HG03521 (cell line): ENCODE data around the gene RBP7.
"Not testable (repeated sequence)": the region's sequence is repeated elsewhere in the genome, so short reads cannot be mapped to it uniquely, and the experiment has no call there.

Source experiments
- ATAC-seq: cut with Tn5 transposase; IDR thresholded peaks from one replicate; pipeline ENCODE4 v1.9.1; 2021; ENCODE audit warnings: mild to moderate bottlenecking, moderate library complexity; ENCODE audit not compliant: unreplicated experiment

Gene RBP7

DNA sequence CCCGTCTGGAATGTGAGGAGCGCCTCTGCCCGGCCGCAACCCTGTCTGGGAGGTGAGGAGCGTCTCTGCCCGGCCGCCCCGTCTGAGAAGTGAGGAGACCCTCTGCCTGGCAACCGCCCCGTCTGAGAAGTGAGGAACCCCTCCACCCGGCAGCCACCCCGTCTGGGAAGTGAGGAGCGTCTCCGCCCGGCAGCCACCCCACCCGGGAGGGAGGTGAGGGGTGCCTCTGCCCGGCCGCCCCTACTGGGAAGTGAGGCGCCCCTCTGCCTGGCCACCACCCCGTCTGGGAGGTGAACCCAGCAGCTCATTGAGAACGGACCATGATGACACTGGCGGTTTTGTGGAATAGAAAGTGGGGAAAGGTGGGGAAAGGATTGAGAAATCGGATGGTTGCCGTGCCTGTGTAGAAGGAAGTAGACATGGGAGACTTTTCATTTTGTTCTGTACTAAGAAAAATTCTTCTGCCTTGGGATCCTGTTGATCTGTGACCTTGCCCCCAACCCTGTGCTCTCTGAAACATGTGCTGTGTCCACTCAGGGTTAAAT is 32.0 kb downstream of the RBP7 start:
- not testable (repeated sequence) for ATAC-seq

DNA sequence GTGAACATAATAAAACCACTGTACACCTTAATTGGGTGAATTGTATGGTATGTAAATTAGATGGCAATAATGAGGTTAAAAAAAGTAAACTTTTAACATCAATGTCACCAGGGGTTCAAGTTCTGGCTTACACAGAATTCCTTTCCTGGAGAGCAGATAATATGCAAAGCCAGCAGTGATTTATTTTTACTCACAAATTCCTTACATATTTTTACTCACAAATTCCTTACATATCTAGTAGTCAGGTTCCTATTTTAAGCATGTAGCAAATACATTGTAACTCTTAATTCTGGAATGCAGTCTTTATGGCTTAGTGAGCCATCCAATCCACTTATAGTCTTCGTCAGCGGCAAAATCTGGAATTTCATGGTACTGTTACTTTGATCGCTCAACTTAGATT is 34.4 kb downstream of the RBP7 start:
- ATAC-seq: no peak

DNA sequence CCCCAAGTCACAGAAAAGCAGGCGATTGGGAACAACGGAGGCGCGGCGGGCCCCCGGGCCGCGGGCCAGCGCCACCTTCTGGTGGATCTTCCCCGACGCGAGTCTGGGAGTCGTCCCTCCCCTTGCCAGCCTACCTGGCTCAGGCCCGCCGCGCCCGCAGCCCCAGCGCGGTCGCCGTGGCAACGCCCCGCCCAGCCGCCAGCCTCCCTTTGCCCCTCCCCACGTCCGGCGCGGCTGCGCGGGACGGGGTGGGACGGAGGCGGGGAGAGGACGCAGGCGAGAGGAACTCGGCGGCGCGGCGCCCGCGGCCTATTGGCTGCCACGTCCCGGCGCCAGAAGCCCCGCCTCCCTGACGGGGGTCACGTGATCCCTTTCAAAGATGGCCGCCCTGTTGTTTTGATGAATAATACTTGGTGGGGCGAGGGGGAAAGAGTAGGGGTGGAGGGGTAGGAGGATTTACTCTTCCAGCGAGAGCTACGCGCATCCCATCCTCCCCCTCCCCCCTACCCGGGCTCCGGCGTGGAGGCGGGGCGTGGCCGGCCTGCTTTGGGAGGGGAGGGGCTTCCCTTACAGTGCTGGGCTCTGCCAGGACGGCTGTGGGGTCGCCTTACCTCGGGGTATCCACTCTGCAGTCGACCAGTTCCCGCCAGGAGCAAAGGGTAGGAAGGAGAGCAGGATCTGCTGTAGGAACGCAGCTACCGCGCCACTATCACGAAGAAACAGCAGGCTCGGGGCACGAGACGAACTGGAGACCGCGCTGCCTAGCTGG is 35.7 kb downstream of the RBP7 start, which contains the start of gene UBE4B:
Gene UBE4B (plus strand): TSS at position 369 of the 769 bp plus-strand sequence. CDS start 713 bp downstream, outside the sequence.
- peak; percentile 98 for ATAC-seq

DNA sequence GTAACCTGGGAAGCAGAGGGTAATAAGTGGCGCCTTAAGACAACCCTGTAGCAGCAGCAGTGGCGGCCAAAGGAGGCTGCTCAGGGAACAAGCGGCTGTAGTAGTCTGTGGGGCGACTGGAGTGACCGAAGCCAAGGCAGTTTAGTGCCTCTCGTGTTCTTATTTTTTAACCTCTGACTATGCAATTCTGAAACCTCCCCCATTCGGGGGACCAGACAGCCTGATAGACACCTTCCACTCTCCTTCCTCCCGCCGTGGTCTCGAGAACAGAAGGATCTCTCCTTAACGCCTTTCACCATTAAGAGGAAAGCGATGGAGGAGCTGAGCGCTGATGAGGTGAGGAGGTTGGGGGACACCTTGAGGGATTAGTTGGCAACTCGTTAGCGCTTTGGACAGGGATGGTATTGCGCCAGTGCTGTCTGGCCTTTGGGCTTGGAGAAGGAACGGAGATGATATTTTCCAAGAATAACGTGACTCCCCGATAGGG is 36.4 kb downstream of the RBP7 start:
- peak; percentile 5 for ATAC-seq

DNA sequence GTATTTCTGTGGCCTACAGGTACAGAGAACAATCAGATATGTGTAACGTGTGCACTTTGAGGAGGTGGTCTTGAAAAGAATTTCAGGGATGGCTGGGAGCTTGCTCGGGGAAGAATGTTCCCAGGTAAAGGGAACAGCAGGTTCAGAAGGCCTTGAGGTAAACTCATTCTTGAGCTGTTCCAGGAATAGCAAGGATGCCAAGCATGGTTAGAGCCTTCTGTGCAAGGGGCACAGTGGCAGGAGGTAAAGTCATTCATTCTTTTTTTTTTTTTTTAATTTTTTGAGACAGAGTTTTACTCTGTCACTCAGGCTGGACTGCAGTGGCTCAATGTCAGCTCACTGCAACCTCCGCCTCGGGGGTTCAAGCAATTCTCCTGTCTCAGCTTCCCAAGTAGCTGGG is 45.7 kb downstream of the RBP7 start:
- no peak for ATAC-seq

DNA sequence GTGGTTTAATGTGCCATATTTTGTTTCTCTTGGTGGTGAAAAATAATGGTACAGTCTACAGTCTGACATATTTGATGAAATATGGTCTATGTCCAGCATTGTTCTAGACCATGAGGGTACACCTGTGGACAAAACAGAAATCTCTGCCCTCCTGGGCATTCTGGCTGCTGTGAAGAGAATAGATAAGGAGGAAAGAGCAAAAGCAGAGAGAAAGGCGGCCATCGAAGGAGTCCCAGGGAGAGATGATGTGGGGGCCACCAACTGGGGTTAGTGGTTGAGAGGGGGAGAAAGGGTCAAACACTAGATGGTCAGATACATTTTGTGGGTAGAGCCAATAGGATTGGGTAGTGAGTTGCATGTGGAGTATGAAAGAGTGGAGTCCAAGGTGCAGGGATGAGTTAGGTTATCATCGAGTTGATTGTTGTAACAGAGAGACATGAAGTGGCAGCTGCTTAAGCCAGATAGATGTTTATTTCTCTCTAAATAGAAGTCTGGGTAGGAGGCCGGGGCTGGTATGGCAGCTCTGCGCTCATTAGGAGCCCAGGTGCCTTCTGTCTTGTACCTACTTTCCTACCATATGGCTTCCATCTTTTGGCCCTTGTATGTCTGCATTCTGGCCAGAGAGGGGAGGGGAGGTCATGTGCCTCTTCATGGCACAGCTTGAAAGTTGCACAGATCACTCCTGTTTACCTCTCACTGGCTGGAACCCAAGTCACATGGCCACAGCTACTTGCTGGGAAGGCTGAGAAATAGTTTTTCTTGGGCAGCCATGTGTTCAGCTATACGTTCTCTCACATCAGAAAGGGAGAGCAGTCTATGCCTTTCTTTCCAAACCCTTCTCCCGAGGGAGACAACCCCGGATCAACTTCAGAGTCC is 48.7 kb downstream of the RBP7 start:
- ATAC-seq: no peak

DNA sequence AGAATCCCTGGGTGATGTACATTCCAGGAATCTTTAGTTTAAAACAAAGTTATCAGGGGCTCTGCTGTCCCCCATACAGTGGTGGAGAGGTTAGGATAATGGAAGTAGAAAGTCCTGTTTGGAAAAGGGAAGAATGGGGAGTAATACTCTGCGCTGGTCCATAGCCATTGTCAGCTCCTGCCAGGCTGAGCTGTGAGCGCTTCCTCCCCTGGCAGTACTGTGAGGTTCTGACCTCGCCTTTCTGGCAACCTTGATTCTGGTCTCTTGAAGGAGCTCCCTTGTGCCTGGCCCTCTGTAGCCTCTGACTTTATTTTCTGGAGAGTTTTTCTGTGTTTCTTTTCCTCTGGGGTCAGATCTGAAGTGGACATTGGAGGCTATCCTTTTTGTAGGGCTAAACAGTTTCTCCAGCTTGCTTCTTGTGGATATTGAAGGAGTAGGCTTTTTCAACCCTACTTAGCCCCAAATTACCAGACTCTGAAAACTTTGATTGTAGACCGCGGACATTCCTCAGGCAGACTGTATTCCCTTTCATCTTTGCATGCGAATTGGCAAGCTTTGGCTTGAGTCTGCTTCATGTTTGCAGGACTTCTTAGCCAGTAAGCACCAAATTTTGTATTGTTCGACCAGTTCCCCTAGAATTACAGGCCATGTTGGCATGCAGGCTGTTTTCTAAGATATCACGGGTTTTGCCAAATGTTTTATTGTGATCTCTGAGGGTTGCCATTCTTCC is 49.5 kb downstream of the RBP7 start:
- no peak for ATAC-seq

DNA sequence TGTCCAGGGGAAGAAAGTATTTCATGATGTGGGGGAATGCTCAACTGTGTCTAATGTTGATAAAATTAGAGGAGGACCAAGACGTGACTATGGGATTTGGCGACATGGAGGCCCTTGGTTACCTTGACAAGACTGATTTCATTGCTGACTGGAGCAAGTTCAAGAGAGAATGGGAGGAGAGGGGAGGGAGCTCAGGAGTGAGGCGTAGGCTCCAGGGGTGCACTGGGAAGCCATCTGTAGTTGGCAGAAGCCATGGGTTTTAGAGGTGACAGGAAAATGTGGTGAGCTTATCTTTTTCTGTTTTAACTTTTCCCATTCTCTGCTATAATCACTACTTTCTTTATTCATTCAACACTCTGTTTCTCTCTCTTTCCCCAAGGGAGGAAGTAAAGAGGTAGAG is 51.6 kb downstream of the RBP7 start:
- no peak for ATAC-seq

DNA sequence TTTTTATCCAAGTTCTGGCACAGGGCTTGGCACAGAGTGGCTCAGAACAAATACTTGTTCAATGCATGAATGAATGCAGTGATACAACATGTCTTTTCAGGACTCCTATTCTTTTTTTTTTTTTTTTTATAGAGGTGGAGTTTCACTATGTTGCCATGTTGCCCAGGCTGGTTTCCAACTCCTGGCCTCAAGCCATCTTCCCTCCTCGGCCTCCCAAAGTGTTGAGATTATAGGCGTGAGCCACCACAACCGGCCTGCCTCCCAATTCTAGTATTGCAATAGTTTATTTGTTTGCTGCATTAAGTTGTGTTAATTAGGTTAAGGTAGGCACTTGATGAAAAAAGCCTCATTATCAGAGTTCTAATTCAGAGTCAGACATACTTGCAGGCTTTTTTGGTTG is 53.6 kb downstream of the RBP7 start:
- no peak for ATAC-seq

DNA sequence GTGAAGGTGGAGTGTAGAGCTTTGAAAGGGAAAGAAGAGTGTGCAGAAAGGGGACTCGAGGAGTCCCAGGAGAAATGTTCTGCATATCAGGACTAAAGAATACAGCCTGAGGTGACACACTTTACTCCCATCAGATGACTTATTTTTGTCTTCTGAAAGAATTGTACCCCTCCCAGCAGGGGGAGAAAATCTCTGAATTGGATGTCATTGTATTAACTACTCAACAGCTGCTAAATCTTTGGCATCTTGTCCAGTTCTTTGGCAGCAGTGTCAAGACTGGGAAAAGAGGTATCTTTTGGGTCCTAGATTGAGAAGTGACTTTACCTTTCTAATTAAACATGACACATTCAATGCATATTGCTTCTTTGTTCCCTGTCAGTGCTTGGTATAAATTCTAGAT is 54.6 kb downstream of the RBP7 start:
- ATAC-seq: no peak

DNA sequence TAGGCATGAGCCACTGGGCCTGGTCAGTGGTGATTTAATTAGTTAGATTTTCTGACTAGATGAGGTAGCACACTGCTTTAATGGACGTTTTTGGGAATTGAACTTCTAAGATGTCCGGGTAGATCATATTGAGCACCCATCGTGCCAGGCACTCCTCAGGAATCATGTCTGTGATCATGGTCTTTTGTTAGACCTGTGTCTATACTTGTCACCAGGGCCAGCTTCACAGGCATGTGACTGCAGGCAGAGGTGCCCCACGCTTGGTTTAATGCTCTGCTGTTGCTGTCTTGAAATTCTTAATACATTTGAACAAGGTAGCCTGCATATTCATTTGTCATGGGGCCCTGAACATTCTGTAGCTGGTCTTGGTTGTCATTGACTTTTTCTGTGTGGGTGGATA is 55.3 kb downstream of the RBP7 start:
- ATAC-seq: no peak

DNA sequence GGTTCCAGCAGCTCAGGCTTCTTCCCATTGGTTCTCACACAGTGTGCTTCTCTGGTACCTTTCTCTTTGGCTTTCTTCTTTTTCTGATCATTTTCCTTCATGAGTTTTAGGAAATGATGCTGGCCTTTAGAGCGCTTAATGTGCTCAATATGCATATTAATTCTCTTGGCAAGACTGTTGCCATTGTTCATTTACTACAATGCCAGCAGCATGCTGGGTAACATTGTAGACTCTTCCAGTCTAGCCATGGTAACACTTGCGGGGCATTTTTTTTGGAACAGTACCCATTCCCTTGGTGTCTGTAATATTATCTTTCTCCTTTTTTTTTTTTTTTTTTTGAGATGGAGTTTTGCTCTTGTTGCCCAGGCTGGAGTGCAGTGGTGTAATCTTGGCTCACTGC is 57.4 kb downstream of the RBP7 start:
- ATAC-seq: no peak

DNA sequence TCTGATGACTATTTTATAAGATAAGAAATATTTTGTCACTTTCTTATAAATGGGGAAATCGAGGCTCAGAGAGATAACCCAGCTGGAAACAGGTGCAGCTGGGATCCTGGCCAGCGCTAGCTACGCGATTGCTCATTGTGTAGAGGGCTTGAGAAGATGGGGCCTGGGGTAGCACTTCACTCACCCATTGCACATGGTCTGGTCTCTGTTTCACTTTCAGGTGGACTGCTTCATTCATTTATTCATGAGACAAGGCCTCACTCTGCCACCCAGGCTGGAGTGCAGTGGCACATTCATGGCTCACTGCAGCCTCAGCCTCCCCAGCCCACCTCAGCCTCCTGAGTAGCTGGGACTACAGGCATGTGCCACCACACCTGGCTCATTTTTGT is 59.6 kb downstream of the RBP7 start:
- no peak for ATAC-seq

DNA sequence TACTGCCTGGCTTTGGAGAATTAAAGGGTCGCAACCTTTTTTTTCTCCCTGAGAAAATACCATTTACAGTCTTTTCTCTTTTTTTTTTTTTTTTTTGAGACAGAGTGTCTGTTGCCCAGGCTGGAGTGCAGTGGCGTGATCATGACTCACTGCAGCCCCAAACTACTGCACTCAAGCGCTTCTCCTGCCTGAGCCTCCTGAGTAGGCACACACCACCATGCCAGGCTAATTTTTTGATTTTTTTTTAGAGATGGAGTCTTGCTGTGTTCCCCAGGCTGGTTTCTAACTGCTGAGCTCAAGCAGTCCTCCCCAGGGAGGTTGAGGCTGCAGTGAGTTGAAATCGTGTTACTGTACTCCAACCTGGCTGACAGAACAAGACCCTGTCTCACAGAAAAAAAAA is 60.3 kb downstream of the RBP7 start:
- ATAC-seq: no peak

DNA sequence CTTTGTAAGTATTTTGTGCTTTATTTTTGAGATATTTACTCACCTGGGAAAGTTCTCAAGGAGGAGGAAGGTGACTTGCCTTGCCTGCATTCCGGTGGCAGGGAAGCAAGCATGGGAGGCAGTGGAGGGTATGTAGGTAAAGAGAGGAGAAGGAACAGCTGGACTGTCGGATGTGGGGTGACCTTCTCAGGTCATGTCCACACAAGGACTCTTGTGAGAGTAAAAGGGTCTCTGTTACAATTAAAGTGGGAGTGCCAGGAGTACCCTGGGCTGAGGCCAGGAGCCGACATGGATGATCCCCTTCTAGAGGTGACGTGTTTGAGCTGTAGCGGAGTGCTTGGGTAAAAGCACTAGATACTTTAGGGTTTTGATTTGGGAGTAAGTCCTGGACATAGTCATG is 60.8 kb downstream of the RBP7 start:
- no peak for ATAC-seq

DNA sequence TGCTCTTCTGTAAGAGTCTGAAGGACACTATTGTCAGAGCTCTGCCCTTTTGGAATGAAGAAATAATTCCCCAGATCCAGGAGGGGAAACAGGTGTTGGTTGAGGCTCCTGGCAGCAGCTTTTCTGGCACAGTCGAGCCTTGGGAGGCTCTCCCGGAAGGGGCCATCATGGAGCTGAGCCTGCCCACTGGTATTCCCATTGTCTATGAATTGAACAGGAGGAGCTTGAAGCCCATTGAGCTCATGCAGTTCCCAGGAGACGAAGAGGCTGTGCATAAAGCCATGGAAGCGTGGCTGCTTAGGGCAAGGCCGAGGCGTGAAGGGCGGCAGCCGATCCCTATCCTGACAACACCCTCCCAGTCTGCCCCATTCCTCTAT is 62.3 kb downstream of the RBP7 start:
- no peak for ATAC-seq

DNA sequence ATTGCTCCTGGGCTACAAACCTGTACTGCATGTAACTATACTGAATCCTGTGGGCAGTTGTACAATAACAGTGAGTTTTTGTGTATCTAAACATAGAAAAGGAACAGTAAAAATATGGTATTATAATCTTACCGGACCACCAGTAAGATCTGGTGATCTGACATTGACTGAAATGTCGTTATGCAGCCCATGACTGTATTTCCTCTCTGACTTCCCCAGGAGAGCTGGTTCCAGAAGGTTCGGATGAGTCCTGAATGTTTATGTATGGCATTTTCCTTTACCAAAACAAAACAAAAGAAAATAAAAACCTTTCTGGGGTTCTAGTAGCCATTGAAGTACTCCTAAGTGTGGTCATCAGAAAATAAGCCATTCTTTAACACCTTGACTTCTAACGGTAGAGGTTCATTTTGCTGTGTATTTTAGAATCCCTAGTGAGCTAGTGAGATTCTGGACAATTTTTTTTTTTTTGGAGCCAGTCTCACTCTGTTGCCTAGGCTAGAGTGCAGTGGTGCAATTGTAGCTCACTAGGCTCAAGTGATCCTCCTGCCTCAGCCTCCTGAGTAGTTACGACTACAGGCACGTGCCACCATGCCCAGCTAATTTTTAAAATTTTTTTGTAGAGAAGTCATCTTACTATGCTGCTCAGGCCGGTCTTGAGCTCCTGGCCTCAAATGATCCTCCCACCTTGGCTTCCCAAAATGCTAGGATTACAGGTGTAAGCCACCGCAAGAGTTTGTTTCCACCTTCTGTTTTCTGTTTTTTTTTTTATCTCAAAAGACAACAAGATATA is 63.5 kb downstream of the RBP7 start:
- ATAC-seq: no peak

DNA sequence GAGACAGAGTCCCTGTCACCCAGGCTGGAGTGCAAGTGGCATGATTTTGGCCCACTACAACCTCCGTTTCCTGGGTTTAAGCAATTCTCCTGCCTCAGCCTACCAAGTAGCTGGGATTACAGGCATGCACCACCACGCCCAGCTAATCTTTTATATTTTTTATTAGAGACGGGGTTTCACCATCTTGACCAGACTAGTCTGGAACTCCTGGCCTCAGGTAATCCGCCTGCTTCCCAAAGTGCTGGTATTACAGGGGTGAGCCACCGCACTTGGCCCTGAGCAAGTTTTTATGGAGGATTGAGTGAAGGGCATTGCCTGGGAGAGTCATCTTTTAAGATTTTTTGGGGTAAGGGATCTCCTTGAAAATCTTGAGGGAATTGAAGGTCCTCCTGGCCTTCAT is 64.2 kb downstream of the RBP7 start:
- no peak for ATAC-seq

DNA sequence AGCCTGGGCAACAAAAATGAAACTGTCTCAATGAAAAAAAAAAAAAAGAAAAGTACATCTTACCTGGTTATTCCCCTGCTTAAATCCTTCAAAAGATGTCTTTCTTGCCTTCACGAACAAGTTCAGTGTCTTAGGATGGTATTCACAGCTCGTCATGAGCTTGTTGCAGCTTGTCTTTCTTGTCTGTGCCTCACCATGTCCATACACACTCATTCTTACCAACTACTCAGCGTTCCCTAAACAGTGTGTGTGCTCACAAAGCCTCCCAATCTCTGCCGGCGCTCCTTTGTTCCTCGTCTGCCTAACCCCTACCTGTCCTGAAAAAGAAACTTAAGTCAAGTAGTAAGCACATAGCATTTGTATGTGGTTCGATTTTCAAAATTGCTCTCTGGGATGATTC is 66.8 kb downstream of the RBP7 start:
- ATAC-seq: no peak
